Testis (tissue), 3 donors: ENCODE measurements around the gene DIDO1. TPM values are rescaled to one million over a fixed set of nuclear protein-coding genes. Genes with fewer than 3 reads are reported as not detected.

Source experiments
- DNase-seq: peaks from one replicate; pipeline ENCODE4 v3.0.0-alpha.2; 2019
- H3K27ac ChIP-seq, 2 donors: fragments of 200-600 bp; sonication (generic); one replicate each; pipeline ENCODE4 v1.5.1; 2019
- H3K27me3 ChIP-seq: fragments of 200-600 bp; sonication (generic); one replicate; pipeline ENCODE4 v1.5.1; 2019
- H3K36me3 ChIP-seq: fragments of 200-600 bp; sonication (generic); one replicate; pipeline ENCODE4 v1.5.1; 2017; ENCODE audit warnings: low read depth; ENCODE audit errors: missing control alignments
- H3K4me1 ChIP-seq: fragments of 200-600 bp; sonication (generic); one replicate; pipeline ENCODE4 v1.5.1; 2019
- H3K4me3 ChIP-seq, 2 donors: fragments of 200-600 bp; sonication (generic); one replicate each; pipeline ENCODE4 v1.5.1; 2017 to 2019
- H3K9me3 ChIP-seq: fragments of 200-600 bp; sonication (generic); one replicate; pipeline ENCODE4 v1.5.1; 2017
- POLR2A ChIP-seq: fragments of 450-650 bp; IDR thresholded peaks from one replicate; pipeline ENCODE4 v1.6.1; 2017; ENCODE audit warnings: antibody characterized with exemption, mild to moderate bottlenecking, moderate library complexity
- WGBS, 2 donors: methylation state at CpG; one replicate each; pipeline ENCODE4 v1.1.5; 2018; 5-methylcytosine and 5-hydroxymethylcytosine counted together
- intact Hi-C: fragments of 100-400 bp; cut with DNase I; formaldehyde crosslinking; loops from one replicate; pipeline ENCODE4 v1.15.1; 2023; ENCODE audit warnings: low total_unique reads
- polyA plus RNA-seq: library from polyadenylated mRNA; stranded (reverse); fragments of 350-450 nt; fragmentation: Illumina TruSeq; extraction: RNeasy Lipid Tissue Mini Kit (QIAGEN cat#74804); gene quantifications from one replicate; pipeline ENCODE4 v1.2.3, GENCODE V29; 2014; ENCODE audit warnings: low read depth, low replicate concordance; ENCODE audit not compliant: insufficient read depth
- total RNA-seq, 2 donors: library from RNA; depleted of rRNA; stranded (reverse); fragments of >200 nt; gene quantifications; one replicate each; pipeline ENCODE4 v1.2.3, GENCODE V29; 2016
- TF ChIP-seq, protein P1 (sequence below), 3 experiments: fragments of 450-650 bp in 2 of 3; fragments of 200-600 bp in 1 of 3; sonication (generic) in 1 of 3; IDR thresholded peaks; one replicate each; pipeline ENCODE4 v1.5.1; 2016 to 2019; ENCODE audit warnings: antibody characterized with exemption in 3 of 3, mild to moderate bottlenecking in 2 of 3, moderate library complexity in 1 of 3

The DIDO1 gene
- total and polyA plus RNA-seq, 3 donors from 2014 or later = 50.5 to 99.7 (median 98.6) TPM

DNA sequence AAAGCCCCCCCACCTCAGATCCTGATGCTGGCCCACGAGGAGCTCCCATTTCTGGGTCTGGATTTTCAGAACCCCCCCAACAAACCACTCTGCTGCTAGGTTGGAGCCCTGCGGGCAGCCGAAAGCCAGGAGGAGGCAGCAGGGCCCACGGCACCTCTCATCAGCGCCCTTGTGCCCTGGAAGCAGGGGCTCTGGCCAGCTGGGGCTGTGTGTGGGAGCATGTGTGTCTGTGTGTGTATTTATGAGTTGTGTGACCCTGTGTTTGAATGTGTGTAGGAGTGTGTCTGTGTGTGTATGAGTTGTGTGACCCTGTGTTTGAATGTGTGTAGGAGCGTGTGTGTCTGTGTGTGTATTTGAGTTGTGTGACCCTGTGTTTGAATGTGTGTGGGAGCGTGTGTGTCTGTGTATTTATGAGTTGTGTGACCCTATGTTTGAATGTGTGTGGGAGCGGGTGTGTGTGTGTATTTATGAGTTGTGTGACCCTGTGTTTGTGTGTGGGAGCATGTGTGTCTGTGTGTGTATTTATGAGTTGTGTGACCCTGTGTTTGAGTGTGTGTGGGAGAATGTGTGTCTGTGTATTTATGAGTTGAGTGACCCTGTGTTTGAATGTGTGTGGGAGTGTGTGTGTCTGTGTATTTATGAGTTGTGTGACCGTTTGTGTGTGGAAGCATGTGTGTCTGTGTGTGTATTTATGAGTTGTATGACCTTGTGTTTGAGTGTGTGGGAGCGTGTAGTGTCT, 45.1 kb upstream of the DIDO1 start:
- no peak overlapping the region for H3K27ac ChIP-seq
- intact Hi-C loops = no loop called here
- TF ChIP-seq, protein P1, sequence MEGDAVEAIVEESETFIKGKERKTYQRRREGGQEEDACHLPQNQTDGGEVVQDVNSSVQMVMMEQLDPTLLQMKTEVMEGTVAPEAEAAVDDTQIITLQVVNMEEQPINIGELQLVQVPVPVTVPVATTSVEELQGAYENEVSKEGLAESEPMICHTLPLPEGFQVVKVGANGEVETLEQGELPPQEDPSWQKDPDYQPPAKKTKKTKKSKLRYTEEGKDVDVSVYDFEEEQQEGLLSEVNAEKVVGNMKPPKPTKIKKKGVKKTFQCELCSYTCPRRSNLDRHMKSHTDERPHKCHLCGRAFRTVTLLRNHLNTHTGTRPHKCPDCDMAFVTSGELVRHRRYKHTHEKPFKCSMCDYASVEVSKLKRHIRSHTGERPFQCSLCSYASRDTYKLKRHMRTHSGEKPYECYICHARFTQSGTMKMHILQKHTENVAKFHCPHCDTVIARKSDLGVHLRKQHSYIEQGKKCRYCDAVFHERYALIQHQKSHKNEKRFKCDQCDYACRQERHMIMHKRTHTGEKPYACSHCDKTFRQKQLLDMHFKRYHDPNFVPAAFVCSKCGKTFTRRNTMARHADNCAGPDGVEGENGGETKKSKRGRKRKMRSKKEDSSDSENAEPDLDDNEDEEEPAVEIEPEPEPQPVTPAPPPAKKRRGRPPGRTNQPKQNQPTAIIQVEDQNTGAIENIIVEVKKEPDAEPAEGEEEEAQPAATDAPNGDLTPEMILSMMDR (IDR thresholded peaks at IDR 0.05) = no peak
- TF ChIP-seq POLR2A = no peak
- no peaks in the 10 kb centered on the region for H3K9me3 ChIP-seq
- WGBS, 2 donors = 79 to 80% methylated on average over 8 to 10 of the region's 10 CpGs
- no peaks in the 10 kb centered on the region for H3K27me3 ChIP-seq
- H3K4me3 ChIP-seq = no peak overlapping the region
- peaks cover 14% of the 10 kb centered on the region for H3K4me1 ChIP-seq
- DNase-seq = no peak
- no peaks in the 10 kb centered on the region for H3K36me3 ChIP-seq

DNA sequence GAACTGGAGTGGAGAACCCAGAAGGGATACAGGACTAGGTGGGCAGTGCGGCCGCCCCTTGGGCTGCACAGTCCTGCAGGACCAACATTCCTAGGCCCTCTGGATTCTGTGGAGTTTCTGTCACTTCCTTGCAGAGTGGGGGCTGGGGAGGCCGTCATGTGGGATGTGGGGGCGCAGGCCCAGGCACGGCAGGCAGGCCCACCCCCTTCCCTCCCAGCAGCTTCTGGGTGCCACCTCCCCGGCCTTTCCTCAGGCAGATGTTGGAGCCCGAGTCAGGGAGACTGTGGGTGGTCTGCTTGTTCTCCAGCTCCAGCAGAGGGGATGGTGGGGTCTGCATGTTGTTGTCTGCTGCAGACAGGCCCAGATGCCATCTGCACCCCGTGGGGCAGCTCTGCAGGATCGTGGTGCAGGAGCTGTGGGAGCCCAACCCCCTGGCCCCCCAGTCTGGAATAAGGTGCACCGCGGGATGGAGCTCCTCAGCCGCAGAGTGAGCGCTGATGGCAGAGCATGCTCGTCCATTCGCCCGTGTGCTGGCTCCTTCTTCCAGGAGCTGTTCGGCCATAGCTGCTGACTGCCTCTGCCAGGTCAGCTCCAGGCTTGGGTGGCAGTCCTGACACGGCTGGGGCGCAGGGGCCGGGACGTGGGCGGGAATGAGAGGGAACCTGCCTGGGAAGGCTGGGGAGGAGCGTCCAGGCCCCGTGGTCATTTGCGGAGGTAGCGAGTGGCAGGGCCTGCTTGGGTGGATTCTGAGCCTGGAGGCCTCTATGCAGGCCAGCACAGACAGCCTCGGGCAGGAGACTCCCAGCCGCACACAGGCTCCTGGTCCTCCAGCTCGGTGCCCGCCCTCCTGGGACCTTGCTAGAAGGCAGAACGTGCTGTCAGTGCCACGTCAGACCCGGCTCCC, 44.3 kb upstream of the DIDO1 start:
- TF ChIP-seq, protein P1 (IDR thresholded peaks at IDR 0.05) = no peak
- no peaks in the 10 kb centered on the region for H3K36me3 ChIP-seq
- no peak overlapping the region for H3K27ac ChIP-seq
- H3K9me3 ChIP-seq = no peaks in the 10 kb centered on the region
- no peak overlapping the region for H3K4me3 ChIP-seq
- intact Hi-C loops = no loop called here
- H3K4me1 ChIP-seq = peaks cover 14% of the 10 kb centered on the region
- DNase-seq = no peak
- 57 to 96% methylated on average over 5 to 33 of the region's 33 CpGs for WGBS, 2 donors
- H3K27me3 ChIP-seq = no peaks in the 10 kb centered on the region

DNA sequence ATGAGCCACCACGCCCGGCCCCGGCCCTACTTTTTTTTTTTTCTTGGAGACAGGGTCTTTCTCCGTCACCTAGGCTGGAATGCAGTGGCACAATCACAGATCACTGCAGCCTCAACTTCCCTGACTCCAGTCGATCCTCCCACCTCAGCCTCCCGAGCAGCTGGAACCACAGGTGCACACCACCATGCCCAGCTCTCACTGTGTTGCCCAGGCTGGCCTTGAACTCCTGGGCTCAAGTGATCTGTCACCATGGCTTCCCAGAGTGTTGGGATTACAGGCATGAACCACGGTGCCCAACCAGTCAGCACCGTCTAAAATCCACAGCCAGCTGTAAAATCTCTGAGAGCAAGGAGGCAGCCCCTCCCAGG, 43.6 kb upstream of the DIDO1 start:
- no peaks in the 10 kb centered on the region for H3K9me3 ChIP-seq
- no peak for DNase-seq
- intact Hi-C loops = no loop called here
- H3K27me3 ChIP-seq = no peaks in the 10 kb centered on the region
- no peak overlapping the region for H3K4me3 ChIP-seq
- no peaks in the 10 kb centered on the region for H3K36me3 ChIP-seq
- WGBS, 2 donors = 82 to 83% methylated on average over 6 to 8 of the region's 8 CpGs
- peaks cover 14% of the 10 kb centered on the region for H3K4me1 ChIP-seq
- TF ChIP-seq, protein P1 (IDR thresholded peaks at IDR 0.05) = no peak
- TF ChIP-seq POLR2A = no peak
- no peak overlapping the region for H3K27ac ChIP-seq

DNA sequence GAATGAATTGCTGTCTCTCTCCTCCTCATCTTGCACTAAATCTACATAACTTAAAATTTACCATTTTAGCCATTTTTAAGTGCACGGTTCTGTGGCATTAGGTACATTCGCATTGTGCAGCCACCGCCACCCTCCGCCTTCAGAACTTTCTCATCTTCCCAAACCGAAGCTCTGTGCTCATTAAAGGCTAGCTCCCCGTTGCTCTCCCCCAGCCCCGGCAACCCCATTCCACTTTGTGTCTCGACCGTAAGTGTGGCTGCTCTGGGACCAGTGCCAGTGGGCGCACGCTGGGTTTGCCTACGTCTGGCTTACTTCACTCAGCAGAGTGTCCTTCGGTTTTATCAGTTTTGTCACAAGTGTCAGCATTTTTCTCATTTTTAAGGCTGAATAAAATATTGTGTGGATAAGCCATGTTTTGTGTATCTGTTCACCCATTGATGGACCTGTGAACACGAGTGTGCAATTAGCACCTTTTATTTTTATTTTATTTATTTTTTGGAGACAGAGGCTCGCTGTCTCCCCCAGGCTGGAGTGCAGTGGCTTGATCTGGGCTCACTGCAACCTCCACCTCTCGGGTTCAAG, 43.0 kb upstream of the DIDO1 start:
- no peak overlapping the region for H3K27ac ChIP-seq
- no peaks in the 10 kb centered on the region for H3K9me3 ChIP-seq
- WGBS, 2 donors = 52 to 61% methylated on average over 16 of the region's 16 CpGs
- H3K36me3 ChIP-seq = no peaks in the 10 kb centered on the region
- intact Hi-C loops = no loop called here
- peak; percentile 81 for DNase-seq
- H3K4me3 ChIP-seq = no peak overlapping the region
- H3K27me3 ChIP-seq = no peaks in the 10 kb centered on the region
- TF ChIP-seq POLR2A = no peak
- TF ChIP-seq, protein P1 (IDR thresholded peaks at IDR 0.05) = no peak
- H3K4me1 ChIP-seq = peaks cover 14% of the 10 kb centered on the region
